ENCODE results near the gene ADD1. TPM values are rescaled to one million over a fixed set of nuclear protein-coding genes. Genes with fewer than 3 reads are reported as not detected.

ADD1 gene
- total RNA-seq, 4 donors from 2014 or later = 144 to 273 (median 203) TPM

DNA sequence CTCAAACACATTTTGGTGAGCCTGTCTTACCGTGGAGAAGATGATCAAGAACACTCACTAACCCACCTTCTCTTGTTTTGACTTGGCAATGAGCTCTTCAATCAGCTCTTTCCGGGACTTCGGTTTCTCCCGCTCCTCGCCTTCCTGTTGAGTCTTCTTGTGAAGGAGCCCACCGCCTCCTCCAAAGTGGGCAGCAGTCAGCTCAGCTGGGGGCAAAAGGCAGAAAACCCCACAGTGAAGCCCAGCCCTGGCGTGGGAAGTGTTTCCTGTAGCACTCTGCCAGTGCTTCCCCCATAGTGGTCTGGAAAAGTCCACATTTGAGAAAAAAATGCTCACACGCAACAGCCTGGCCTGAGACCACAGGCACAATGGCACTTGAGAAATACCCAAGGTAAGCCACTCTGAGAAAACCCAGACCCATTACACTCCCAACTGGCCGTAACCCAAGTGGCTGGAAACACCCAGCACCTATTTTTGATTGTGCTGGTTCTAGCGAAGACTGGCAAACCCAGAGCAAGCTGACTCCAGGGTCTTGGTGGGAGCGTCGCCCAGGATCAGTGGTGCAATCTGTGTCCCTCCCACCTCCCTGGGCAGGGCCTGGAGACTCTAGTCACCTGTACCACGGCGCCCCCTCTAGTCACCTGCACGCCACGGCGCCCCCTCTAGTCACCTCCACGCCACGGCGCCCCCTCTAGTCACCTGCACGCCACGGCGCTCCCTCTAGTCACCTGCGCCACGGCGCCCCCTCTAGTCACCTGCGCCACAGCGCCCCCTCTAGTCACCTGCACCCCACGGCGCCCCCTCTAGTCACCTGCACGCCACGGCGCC lies 110.9 kb downstream of the ADD1 start:
- TF ChIP-seq, protein P1, sequence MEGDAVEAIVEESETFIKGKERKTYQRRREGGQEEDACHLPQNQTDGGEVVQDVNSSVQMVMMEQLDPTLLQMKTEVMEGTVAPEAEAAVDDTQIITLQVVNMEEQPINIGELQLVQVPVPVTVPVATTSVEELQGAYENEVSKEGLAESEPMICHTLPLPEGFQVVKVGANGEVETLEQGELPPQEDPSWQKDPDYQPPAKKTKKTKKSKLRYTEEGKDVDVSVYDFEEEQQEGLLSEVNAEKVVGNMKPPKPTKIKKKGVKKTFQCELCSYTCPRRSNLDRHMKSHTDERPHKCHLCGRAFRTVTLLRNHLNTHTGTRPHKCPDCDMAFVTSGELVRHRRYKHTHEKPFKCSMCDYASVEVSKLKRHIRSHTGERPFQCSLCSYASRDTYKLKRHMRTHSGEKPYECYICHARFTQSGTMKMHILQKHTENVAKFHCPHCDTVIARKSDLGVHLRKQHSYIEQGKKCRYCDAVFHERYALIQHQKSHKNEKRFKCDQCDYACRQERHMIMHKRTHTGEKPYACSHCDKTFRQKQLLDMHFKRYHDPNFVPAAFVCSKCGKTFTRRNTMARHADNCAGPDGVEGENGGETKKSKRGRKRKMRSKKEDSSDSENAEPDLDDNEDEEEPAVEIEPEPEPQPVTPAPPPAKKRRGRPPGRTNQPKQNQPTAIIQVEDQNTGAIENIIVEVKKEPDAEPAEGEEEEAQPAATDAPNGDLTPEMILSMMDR (IDR thresholded peaks at IDR 0.05; ENCODE audit: low read depth) = no peak

DNA sequence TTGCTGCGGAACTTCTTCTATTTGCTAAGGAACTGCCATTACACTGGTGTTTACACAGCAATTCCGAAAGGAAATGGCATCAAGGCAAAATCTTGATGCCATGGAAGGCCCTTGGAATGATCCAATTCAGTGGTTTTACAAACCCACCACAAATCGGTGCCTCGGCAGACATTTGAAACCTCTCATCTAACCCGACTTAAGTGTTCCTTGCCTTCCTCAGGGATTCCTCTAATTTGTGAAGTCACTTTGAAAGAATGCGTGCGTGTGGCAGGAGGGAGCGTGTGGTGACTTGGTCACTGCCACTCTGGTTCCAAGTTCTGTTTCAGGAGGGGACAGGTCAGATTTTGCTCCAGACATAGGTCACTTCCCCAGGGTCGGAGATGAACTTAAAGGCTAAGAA lies 114.8 kb downstream of the ADD1 start:
- TF ChIP-seq, protein P1 (IDR thresholded peaks at IDR 0.05; ENCODE audit: low read depth) = no peak

DNA sequence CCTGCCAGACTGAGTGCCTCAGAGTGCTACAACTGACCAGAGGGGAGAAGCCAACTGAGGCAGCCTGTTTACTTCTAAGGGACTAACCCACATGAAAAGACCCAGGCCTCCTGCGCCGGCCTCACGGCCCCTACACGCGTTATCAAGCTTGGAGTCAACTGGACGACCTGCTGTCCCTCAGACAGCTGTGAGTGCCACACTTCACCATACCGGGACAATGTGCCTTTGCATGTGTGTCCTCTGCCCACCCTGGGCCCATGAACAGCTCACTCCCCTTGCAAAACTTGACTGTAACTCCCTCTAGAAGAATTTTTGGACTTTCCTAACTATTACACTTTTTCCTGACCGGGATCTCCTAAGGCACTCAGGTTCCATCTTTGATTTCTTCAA lies 117.8 kb downstream of the ADD1 start:
- TF ChIP-seq, protein P1 (IDR thresholded peaks at IDR 0.05; ENCODE audit: low read depth) = no peak

DNA sequence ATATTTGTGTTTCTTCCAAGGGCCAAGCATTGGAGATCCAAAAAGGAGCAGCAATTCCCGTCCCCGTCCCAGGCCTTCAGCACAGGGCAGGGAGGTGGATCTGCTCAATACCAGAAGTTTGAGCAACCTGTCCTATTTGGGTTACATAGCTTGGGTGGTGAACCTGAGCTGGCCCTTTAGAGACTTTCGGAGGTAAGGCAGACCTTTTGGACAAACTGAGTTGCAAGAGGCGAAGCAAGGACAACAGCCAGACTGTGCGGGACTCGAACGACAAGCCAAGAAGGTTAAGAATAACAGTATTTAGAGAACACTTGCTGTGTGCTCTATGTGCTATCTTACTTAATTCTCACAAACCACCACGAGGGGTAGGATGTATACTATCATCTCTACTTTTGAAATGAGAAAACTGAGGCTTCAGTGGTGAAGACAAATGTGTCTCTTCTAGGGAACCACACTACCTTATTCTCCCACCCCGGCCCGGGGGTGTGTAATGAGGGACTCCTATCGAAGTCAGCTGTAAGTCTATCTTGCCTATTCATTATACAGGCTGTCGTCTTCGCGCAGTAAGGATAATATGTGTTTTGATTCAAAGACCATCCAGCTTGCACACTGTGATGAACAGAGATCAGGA lies 118.3 kb downstream of the ADD1 start:
- TF ChIP-seq, protein P1 (IDR thresholded peaks at IDR 0.05; ENCODE audit: low read depth) = no peak

DNA sequence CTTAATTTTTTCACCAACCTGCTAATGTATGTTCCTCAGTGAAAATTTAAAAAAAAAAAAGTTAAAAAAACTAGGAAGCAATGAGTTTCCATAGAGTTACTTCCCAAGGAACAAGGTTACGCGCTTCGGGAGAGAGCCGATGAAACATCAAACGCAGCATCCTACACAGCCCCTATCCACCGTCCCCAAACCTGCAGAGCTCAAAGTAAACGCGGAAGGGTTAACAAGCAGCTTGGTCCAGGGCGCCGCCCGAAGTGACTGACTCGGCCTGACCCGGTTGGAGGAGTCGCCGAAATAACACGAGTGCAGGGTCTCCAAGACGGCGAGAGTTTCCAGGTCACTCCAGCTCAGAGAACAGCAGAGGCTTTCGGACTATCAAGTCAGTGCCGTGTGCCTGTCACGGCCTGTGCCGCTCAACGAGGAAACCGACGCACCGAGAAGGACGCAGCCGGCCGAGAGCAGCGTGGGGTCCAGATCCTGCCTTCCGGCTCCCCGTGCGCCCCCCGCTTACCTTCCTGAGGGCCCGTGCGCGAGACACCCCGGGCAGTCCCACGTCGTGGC lies 119.0 kb downstream of the ADD1 start:
- TF ChIP-seq, protein P1 (IDR thresholded peaks at IDR 0.05; ENCODE audit: low read depth) = no peak

DNA sequence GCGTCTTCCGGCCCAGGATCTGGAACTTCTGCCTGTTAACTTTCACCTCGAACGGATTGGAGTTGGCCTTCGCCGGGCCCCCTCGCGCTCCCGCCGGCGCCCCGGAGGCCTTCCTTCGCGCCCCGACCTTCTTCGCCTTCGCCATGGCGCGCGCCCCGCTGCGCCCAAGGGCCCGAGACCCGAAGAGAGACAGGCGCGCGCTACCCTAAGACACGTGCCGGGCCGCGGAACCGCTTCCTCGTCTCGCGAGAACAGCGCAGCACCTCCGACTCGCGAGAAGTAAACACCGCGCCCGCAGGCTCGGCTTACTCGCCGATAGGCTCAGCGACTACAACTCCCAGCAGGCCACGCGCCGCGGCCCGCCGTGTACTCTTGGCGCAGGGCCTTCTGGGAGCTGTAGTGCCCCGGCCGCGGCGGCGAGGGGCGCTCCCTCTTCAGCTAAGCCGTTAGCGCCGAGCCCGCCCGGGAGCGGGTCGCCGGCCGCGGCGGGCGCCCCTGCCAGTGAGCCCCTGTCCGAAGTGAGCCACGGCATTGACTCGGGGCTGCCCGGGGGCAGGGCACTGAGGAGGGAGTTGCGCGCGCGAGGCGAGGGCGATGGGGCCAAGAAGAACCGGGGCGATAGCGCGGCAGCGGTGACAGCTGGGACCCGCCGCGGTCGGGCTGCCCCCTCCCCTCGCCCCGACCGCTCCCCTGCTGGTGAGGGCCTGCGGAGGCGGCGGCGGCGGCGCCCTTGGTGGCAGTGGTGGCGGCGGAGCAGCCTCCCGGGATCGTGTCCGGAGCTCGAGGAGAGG lies 119.7 kb downstream of the ADD1 start, which contains the start of the genes GRK4 and NOP14:
Gene GRK4 (plus strand): TSS at position 397 of the 791 bp plus-strand sequence. CDS start 500 bp downstream, outside the sequence.
Gene NOP14 (minus strand): TSS at position 232 of the 791 bp plus-strand sequence. CDS start 87 bp downstream, at position 145.
- TF ChIP-seq, protein P1 (IDR thresholded peaks at IDR 0.05; ENCODE audit: low read depth) = no peak
